ENCODE results near the gene TRIM38.
"Not testable (repeated sequence)": the region's sequence is repeated elsewhere in the genome, so short reads cannot be mapped to it uniquely, and the experiment has no call there.

TRIM38 gene

DNA sequence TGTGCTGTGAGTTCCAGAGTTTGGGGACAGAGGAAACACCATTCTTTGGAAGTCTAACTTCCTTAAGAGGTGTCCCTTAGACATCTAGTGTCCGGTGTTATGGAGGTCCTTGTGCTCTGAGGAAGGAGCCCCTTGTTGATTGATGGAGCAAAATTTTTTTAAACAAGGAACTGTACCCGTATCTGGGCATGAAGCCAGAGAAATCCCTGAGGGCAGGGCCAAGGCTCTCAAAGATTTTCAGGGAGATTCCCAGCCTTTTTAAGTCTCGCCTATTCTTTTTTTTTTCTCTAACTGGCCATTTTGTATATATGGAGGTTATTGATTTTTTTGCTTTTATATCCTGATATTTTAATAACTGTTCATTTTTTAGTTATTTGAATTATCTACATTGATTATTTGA, 45.9 kb downstream of the TRIM38 start:
- no peak for DNase-seq

DNA sequence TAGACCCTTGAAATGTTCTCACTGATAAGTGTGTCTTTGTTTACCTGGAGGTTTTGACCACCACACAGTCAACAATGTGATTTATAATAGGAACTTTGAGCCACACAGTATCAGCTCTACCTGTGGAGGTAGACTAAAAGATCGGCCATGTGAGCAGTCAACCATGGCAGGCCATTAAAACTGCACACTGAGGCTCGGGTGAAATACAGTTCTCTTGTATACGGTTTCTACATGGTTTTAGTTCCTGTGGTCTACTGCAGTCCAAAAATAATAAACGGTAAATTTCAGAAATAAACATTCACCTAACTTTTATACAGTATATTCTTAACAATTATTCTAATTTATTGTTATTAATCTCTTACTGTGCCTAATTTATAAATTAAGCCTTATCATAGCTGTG, 47.2 kb downstream of the TRIM38 start:
- DNase-seq: no peak

DNA sequence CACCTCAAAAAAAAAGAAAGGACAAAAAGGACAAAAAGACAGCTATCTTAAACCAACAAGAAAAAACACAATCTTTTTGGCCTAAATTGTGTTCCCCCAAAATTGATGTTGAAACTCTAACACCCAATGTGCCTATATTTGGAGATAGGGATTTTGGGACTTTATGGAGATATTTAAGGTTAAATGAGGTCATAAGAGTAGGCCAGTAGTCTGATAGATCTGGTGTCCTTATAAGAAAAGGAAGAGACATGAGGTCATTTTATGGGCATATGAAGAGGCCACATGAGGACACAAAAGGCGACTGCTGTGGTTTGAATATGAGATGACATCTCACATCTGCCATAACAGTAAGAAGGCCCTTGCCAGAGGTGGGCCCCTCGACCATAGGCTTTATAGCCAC, 49.5 kb downstream of the TRIM38 start:
- no peak for DNase-seq

DNA sequence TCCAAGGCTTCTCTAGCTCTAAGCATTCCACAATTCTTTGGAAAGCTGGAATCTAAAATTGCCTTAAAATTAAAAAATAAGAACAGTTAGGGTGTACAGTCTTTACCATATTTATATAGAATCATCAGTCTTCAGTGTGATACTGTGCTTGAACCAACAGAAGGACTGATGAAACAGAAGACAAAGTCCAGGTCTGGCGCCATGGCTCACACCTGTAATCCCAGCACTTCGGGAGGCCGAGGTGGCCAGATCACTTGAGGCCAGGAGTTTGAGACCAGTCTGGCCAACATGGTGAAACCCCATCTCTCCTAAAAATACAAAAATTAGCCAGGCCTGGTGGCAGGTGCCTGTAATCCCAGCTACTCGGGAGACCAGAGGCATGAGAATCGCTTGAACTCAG, 51.8 kb downstream of the TRIM38 start:
- DNase-seq: not testable (repeated sequence)

DNA sequence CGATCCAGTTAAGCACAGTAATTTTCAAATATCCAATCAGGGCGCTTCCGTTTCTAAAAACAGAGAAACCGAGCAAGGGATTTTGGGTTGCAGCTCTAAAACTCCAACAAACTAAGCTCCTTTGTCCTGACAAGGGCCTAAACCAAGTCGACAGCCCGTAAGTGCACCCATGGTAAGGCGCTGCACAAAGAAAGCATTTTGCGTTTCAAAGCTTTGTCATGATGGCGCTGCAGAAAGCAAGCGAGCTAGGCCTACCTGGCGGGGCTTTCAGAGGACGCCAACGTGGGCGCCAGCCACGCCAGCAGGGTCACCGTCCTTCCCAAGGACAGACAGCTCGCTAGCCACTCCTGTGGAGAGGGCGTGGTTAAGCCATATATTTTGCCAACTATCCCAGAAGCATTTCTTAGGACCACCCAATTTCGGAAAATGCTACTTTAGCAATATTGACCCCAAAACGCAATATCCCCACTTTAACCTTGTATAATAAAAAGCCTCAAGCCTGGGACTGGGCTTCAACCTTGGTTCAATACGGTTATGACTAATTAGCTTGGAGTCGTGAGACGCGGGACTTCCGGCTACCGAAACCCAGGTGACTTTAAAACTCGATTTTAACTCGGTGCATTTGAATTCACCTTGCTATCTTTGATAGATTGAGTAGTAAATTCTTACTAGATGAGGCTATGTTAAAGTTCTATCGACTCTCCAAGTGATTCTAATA, 53.8 kb downstream of the TRIM38 start:
- DNase-seq: no peak

DNA sequence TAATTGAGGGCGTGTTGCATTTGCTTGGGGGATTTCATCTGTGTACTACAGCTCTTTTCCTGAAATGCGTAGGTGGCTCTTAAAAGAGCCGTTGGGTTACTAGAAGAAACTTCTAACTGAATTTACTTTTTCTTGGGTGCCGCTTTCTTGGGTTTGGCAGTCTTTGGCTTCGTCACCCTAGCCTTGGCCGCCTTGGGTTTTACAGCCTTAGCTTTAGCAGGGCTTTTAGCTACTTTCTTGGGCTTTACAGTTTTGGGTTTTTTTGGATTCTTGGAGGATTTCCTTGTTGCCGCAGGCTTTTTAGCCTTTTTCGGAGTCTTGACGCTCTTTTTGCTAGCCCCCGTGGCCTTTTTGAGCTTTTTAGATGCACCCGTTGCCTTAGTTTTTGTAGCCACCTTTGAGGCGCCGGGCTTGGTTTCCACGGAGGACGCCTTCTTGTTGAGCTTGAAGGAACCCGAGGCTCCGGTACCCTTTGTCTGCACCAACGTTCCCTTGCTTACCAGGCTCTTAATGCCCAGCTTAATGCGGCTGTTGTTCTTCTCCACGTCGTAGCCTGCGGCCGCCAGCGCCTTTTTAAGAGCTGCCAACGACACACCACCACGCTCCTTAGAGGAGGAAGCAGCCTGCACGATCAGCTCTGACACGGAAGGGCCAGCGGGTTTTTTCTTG, 54.5 kb downstream of the TRIM38 start:
- no peak for DNase-seq

DNA sequence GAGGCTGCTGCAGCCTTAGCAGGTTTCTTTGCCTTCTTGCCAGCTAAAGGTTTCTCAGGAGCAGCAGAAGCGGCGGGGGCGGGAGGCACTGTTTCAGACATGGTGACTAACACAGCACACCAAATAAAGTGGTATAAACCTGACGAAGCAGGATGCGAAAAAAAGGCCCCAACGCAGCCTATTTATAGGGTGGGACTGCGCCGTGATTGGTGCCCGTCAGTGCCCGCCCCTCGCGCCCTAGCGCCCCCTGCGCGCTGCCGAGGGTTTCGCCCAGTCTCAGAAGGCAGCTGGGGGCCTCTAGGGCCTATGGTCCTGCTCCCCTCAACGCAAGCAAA, 55.0 kb downstream of the TRIM38 start:
- DNase-seq: no peak

DNA sequence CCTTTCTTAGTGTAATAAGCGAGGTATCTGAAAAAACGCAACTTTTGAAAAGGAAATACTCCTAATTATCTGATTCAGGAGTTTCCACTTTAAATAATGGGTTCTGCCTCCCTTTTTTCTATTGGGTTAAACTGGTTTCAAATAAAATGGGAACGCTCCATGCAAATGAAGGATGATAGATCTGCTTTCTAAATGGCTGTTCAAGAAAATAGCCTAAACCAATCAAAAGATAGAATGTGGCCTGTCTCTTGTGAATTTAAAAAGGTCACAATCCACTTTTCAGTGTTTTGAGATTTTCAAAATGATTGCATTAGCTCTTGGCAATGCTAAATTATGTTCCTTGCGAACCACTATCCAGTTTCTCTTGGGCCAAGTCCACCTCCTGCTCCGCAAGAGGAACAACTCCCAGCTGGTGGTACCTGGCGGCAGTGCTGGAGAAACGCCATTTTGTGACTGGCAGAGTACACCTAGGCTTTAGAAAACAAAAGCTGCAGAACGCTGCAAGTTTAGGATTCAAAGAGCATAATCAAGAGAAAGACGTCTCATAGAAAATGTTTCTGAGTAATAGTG, 56.7 kb downstream of the TRIM38 start:
- no peak for DNase-seq

DNA sequence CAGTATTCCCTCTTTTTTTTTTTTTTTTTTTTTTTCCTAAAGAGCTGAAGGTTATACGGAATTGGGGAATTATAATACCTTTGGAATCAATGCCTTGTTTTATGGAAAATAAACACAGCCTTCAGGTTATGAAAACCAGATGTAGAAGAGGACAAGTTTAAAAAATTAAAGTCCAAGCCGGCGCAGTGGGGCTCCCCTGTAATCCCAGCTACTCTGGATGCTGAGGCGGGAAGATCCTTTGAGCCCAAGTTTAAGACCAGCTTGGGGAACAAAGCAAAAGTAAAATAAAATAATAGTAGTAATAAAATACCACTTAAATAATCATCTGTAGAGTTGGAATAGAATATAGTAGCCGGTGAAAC, 57.3 kb downstream of the TRIM38 start:
- no peak for DNase-seq

DNA sequence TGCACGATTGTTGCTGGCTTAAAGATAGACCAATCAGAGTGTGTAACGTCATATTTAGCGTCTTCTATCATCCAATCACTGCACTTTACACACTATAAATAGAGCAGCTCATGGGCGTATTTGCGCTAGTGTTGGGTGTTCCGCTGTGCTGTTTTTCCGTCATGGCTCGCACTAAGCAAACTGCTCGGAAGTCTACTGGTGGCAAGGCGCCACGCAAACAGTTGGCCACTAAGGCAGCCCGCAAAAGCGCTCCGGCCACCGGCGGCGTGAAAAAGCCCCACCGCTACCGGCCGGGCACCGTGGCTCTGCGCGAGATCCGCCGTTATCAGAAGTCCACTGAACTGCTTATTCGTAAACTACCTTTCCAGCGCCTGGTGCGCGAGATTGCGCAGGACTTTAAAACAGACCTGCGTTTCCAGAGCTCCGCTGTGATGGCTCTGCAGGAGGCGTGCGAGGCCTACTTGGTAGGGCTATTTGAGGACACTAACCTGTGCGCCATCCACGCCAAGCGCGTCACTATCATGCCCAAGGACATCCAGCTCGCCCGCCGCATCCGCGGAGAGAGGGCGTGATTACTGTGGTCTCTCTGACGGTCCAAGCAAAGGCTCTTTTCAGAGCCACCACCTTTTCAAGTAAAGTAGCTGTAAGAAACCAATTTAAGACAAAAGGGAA, 57.9 kb downstream of the TRIM38 start:
- DNase-seq: peak; percentile 96

DNA sequence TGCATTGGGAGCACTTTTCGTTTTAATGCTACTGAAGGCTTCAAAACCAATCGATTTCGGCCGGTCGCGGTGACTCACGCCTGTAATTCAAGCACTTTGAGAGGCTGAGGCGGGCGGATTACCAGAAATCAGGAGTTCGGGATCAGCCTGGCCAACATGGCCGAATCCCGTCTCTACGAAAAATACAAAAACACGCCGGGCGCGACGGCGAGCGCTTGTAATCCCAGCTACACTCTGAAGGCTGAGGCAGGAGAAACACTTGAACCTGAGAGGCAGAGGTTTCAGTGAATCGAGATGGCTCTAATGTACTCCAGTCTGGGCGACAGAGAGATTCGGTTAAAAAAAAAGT, 58.4 kb downstream of the TRIM38 start:
- DNase-seq: no peak

DNA sequence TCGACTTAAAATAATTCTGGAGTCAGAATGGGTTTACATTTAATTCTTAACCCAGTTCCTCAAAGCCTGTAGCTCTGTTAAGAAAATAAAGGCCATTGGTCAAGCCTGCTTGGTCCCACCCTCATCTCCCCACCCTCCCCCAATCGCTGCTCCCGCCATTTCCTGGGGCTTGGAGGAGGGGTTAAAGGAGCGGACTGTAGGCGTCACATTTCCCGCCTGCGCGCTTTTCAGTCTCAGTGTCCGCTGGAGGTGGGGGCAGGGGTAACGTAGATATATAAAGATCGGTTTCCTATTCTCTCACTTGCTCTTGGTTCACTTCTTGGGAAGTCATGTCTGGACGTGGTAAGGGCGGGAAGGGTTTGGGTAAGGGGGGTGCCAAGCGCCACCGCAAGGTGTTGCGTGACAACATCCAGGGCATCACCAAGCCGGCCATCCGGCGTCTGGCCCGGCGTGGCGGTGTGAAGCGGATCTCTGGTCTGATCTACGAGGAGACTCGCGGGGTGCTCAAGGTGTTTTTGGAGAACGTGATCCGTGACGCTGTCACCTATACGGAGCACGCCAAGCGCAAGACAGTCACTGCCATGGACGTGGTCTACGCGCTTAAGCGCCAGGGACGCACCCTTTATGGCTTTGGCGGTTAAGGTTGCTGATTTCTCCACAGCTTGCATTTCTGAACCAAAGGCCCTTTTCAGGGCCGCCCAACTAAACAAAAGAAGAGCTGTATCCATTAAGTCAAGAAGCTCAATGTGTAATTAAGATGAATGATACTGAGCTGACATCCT, 58.9 kb downstream of the TRIM38 start:
- peak; percentile 99 for DNase-seq

DNA sequence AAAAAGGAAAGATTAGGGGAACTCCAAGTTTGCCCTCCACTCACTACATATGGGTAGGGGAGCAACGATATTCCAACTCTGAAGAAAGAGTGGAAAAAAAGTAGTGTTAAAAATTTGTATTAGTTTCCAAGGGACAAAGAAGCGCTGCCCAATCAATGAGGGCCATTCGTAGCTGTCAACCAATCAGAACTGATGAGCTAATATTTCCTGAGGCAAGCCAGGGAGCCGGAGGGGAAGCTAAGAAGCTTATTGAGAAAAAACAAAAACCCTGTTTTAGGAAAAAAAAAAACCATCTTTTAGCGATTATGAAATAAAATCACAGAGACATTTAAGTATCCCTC, 59.5 kb downstream of the TRIM38 start:
- DNase-seq: peak; percentile 86

DNA sequence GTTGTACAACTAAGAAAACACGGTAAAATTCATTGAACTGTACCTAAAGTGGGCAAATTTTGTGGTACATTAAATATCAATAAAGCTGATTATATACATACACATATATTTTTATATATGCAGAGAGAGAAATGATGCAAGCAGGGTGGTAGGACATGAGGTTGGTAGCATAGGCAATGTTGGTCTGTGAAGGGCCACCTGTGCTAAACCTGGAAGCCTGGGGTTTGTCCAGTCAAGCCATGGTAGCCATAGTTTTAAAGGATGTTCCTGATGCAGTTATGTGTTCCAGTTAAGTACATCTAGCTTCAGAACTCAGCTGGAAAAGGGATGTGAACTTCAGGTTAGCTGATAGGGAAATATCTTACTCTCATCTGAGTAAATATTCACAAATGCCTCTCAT, 60.1 kb downstream of the TRIM38 start:
- DNase-seq: no peak

DNA sequence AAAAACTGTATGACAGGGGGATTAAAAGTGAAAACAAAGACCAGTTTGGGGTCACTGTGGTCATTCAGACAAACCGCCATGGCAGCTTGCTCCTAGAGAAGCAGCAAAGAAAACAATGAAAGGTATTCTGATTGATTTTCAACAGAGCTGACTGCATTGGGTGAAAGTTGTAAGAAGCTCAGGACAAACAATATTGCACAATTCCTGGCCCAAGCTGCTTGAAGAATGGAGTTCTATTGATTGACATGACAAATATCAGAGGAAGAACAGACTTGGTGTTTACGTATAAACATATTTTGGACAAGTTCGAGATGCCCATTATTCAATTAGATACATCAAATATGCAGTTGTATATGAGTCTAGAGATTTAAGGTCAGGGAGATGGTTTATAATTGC, 62.0 kb downstream of the TRIM38 start:
- no peak for DNase-seq

DNA sequence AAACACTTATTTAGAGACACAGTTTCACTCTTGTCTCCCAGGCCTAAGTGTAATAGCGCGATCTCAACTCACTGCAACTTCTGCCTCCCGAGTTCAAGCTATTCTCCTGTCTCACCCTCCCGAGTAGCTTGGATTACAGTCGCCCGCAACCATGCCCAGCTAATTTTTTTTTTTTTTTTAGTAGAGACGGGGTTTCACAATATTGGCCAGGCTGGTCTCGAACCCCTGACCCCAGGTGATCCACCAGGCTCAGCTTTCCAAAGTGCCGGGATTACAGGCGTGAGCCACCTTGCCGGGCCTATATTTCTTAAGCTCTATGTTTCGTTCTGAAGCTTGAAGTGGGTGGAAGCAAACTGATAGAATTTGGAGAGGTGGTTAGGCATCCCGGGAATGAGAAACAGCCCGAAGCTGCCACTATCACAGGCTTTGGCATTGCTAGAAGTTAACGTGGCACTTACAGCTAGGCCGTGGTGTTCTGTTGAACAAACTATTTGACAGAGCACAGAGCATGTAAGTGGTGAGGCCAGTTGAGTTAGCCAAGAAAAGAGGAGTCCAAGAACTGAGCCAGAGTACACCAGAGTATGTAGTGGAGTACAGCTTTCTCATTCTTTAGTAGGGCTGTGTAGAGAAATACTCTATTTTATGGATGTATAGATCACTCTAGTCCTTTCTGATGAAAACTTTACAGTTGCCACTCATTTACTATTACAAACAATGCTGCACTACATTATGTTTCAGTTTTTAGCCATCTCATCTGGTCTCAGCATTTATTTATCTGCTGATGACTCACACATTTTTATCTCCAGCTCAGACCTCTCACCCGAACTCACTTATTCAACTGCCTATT, 62.7 kb downstream of the TRIM38 start:
- DNase-seq: no peak

DNA sequence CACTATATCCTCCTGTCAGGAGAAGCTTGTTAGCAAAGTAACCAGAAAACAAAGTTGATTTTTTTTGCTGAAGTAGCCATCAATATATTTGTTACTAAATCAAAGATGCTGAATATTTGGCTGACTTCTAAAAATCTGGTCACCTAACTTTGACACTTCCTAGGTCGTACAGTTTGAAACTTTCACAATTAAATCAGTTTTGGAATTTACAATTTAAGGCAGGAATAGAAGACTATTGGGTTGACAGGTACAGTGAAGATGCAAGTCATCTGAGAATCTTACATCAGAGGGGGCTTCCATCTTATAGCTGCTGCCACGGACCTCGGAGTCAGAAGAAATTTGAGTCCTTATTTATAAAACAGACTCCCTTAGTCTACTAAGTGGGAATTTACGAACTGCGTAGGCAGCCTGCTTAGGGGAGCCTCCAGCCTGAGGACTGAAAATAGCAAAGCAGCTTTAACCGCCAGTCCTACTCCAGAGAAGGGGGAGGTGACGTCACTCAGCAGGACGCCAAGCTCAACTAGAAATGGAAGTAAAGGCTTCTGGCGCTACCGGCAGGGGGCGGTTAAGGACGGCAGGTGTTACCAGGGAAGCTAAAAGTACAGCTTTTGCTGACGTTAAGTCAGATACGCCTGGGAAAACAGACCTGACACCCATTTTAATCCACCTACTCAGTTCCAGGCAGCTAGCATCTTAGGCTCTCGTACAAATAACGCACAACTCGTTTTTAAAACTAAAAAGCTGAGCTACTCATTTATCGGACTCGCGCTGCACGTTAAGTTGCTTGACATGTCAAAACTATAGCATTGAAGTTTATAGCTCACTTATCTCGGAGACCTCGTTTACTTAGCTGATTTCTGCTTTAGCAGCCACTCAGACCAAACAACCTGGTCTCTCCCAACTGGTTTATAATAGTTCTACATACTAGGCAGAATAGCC, 63.6 kb downstream of the TRIM38 start:
- peak; percentile 97 for DNase-seq

DNA sequence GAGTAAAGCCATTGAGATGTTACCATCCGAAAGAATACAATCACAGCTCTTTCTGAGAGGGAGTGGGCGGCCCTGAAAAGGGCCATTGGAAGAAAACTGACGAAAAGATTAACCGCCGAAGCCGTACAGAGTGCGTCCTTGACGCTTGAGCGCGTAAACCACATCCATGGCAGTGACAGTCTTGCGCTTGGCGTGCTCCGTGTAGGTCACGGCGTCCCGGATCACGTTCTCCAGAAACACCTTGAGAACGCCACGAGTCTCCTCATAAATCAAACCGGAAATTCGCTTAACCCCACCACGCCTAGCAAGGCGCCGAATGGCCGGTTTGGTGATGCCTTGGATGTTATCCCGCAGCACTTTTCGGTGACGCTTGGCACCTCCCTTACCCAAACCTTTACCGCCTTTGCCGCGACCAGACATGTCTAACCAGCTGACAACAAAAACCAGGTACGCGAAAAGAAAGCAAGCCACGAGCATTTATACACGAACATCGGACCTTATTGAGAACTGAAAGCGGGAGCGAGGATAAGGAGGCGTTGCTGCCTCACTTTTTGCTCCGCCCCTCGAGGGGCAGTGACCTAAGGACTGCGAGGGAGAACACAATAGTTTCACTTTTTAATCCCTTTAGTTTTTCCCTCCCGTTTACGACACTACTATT, 64.4 kb downstream of the TRIM38 start:
- DNase-seq: peak; percentile 99

DNA sequence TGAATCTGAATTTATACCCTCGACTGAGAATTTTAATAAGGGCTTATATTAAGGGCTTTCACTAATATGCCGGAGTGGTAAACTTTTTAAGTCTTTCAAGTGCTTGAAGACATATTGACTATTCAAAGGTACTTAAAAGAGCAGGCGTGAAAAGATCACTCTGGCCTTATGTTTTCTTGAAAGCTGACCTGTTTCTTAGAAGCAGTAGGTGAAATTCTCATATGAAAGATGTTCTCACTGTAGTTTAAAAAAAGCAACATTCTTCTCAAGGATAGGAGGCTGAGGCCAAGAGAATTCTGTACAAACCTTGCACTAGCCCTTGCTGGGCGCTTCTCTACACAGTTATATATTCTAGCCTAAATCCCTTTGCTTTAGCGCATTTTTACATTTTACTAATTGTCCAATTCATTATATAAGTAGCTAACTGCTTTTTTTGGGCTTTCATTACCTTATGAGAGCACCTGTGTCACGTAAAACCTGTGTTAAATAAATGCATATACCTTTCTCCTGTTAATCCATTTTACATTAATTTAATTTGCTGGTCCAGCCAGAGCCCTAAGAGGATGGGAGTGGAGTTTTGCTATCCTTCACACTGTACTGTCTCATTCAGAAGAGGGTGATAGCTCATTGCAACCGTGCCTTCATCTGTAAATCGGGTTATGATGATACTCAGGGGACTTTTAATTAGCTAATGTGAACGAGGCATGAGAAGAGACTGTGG, 65.0 kb downstream of the TRIM38 start:
- no peak for DNase-seq

DNA sequence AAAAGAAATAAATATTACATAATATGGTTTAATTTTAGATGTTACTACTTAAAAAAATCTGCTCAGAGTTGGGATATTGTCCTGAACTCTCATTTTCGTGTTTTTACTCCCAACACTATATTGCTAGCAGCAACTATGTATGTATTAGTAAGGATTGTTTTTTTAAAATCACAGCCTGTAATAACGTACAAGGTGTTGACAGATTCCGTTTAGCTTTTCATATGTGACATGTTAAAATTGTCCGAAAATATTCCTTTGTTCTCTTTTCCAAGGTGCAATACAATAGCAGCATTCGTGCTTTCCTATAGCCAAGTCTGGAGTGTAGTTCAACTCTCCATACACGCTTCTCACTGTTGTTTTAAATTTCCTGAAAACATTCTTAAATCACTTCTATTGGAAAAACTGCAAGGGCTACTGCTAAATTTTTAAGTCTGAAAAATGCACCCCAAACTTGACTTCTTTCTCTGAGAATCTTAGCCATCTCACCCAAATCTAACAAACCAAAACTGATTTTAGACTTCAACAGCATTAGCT, 65.7 kb downstream of the TRIM38 start:
- no peak for DNase-seq

Data from NCI-H748 treated with DMSO at 0.1 percent for 48 hours (cell line).